Measurements from ENCODE around the gene DCDC2C.

Gene DCDC2C

DNA sequence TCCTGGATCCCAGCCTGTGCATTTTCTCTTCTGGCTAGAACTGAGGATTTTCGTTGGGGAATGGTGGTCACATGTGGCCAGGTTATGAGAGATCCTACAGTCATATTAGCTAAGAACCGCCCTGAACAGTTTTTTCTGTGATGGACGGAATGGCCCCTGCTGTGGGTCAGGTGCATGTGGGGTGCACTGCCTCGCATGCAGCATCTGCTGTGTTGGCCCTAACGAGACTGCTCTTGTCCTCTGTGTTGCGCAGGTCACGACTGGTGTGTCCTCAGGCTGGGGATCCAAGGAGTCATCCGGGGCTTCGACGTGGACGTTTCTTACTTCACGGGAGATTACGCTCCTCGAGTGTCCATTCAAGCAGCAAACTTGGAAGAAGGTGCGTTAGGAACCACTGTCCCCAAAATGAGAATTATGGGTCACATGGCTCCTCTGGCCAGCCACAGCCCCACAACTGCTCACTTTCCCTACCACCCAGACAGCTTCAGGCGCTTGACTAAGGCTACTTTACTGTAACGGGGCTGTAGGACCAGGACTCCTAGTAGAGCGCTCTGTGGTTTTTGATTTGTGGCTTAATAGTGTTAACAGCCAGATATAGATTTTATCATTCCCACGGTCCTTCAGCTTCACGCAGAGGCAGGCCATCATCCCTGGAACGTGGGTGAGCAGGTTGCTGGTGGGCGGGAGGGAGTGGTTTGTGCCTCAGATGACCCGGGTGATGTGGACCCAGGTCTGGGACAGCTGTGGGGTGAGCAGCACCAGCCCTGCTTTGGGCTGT is 23.6 kb upstream of the DCDC2C start:
- no peak overlapping the region for H3K27ac ChIP-seq
- no peaks in the 10 kb centered on the region for H3K79me2 ChIP-seq (ENCODE audit: insufficient read depth, low read depth)
- H2AFZ ChIP-seq (ENCODE audit: low read depth) = no peak overlapping the region
- H3K4me2 ChIP-seq = no peak overlapping the region
- no peak overlapping the region for H3K9ac ChIP-seq
- TF ChIP-seq, protein P1, sequence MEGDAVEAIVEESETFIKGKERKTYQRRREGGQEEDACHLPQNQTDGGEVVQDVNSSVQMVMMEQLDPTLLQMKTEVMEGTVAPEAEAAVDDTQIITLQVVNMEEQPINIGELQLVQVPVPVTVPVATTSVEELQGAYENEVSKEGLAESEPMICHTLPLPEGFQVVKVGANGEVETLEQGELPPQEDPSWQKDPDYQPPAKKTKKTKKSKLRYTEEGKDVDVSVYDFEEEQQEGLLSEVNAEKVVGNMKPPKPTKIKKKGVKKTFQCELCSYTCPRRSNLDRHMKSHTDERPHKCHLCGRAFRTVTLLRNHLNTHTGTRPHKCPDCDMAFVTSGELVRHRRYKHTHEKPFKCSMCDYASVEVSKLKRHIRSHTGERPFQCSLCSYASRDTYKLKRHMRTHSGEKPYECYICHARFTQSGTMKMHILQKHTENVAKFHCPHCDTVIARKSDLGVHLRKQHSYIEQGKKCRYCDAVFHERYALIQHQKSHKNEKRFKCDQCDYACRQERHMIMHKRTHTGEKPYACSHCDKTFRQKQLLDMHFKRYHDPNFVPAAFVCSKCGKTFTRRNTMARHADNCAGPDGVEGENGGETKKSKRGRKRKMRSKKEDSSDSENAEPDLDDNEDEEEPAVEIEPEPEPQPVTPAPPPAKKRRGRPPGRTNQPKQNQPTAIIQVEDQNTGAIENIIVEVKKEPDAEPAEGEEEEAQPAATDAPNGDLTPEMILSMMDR (conservative IDR thresholded peaks at IDR 0.05; ENCODE audit: low read depth, low read length) = no peak
- H3K4me1 ChIP-seq (ENCODE audit: low read depth, poor library complexity, severe bottlenecking) = no peaks in the 10 kb centered on the region
- H4K20me1 ChIP-seq (ENCODE audit: insufficient read depth) = no peaks in the 10 kb centered on the region
- H3K4me3 ChIP-seq (IDR thresholded peaks at IDR 0.05; ENCODE audit: insufficient read depth, low read depth, low read length) = no peak overlapping the region
- no peaks in the 10 kb centered on the region for H3K36me3 ChIP-seq (ENCODE audit: insufficient read depth)
- H3K27me3 ChIP-seq (ENCODE audit: insufficient read depth, low read depth) = no peaks in the 10 kb centered on the region

DNA sequence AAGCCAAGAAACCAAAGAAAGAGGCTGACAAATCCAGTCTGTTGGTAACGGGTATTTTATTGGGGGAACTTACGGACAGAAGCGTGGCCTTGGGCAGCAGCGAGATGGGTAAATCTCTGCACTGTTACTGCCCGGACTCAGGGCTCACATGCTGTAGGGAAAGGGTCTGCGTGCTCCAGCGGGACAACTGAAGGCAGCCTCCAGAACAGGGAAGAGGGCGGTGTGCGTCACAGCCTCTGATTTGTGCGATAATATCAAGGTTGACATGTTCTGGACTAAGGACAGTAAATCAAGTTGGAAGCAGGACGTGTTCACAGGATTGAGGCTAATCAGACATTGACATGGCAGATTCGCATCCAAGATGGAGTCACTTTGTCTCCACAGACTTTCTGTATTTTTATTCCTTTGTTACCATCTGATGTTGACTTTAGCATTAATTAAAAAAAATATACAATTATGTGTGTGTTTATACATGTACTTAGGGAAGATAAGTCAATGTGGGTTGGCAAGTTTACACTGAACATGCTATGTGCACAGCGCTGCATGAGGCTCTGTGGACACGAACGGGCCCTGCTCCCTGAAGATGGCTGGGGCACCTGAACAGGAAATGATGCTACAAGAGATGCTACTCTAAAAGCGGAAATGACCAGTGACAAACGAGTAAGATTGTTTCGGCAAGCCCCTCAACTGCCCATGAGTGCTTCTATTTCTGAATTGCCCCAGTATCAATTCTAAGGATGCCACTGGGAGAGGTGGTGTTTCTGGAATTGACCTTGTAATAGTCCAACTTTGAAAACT is 22.6 kb upstream of the DCDC2C start:
- H3K4me2 ChIP-seq = no peak overlapping the region

DNA sequence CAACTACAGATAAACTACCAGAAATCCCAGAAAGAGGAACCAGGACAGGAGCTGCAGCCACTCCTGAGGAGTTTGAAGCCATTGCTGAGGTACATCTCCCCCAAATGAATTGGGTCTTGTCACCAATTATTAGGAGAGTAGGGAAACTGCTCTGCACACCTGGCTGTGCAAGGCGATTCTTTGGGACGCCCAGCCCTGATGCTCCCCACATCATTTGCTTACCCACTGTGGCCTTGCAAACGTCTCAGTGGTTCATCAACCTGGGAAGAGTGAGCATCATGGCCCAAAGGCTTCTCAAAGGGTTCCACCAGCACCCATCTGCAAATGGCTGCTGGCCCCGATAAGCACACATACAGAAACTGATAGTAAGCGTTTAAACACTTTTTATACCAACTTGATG is 21.8 kb upstream of the DCDC2C start:
- Histone ChIP-seq H2AFZ (ENCODE audit: low read depth) (no peak overlapping the region), H3K4me2 (no peak overlapping the region), H3K27ac (no peak overlapping the region), H3K79me2 (ENCODE audit: insufficient read depth, low read depth) (no peaks in the 10 kb centered on the region), H3K4me1 (ENCODE audit: low read depth, poor library complexity, severe bottlenecking) (no peaks in the 10 kb centered on the region), H3K4me3 (IDR thresholded peaks at IDR 0.05; ENCODE audit: insufficient read depth, low read depth, low read length) (no peak overlapping the region), H3K36me3 (ENCODE audit: insufficient read depth) (no peaks in the 10 kb centered on the region), H3K9ac (no peak overlapping the region), H4K20me1 (ENCODE audit: insufficient read depth) (no peaks in the 10 kb centered on the region), H3K27me3 (ENCODE audit: insufficient read depth, low read depth) (no peaks in the 10 kb centered on the region)
- TF ChIP-seq, protein P1 (conservative IDR thresholded peaks at IDR 0.05; ENCODE audit: low read depth, low read length) = no peak

More for the DNA sequence above, 22.6 kb upstream of the DCDC2C start:
- Histone ChIP-seq H4K20me1 (ENCODE audit: insufficient read depth) (no peaks in the 10 kb centered on the region), H3K4me3 (IDR thresholded peaks at IDR 0.05; ENCODE audit: insufficient read depth, low read depth, low read length) (no peak overlapping the region), H3K27me3 (ENCODE audit: insufficient read depth, low read depth) (no peaks in the 10 kb centered on the region), H2AFZ (ENCODE audit: low read depth) (no peak overlapping the region), H3K36me3 (ENCODE audit: insufficient read depth) (no peaks in the 10 kb centered on the region), H3K9ac (no peak overlapping the region), H3K79me2 (ENCODE audit: insufficient read depth, low read depth) (no peaks in the 10 kb centered on the region), H3K27ac (no peak overlapping the region), H3K4me1 (ENCODE audit: low read depth, poor library complexity, severe bottlenecking) (no peaks in the 10 kb centered on the region)
- TF ChIP-seq, protein P1 (conservative IDR thresholded peaks at IDR 0.05; ENCODE audit: low read depth, low read length) = no peak

DNA sequence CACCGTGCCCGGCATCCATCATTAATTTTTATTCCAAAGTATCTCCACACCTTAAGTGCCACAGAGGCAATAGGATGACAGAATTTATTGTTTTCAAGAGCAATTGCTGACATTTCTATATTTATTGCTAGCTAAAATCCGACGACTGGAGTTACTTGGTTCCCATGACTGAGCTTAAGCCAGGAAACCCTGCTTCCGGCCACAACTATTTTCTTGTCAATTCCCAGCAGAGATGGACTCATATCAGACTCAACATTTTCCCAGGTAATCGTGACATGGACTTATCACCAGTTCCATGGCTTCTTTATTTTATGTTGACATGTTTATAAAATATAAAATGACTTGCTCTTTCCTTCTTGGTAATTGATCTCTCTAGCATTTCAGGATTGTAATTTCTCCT is 20.6 kb upstream of the DCDC2C start:
- no peak overlapping the region for H3K27ac ChIP-seq
- H2AFZ ChIP-seq (ENCODE audit: low read depth) = no peak overlapping the region
- H3K9ac ChIP-seq = no peak overlapping the region
- TF ChIP-seq, protein P1 (conservative IDR thresholded peaks at IDR 0.05; ENCODE audit: low read depth, low read length) = no peak
- no peaks in the 10 kb centered on the region for H4K20me1 ChIP-seq (ENCODE audit: insufficient read depth)
- no peaks in the 10 kb centered on the region for H3K36me3 ChIP-seq (ENCODE audit: insufficient read depth)
- H3K27me3 ChIP-seq (ENCODE audit: insufficient read depth, low read depth) = no peaks in the 10 kb centered on the region
- no peak overlapping the region for H3K4me2 ChIP-seq
- no peak overlapping the region for H3K4me3 ChIP-seq (IDR thresholded peaks at IDR 0.05; ENCODE audit: insufficient read depth, low read depth, low read length)
- no peaks in the 10 kb centered on the region for H3K79me2 ChIP-seq (ENCODE audit: insufficient read depth, low read depth)
- H3K4me1 ChIP-seq (ENCODE audit: low read depth, poor library complexity, severe bottlenecking) = no peaks in the 10 kb centered on the region
